NCI-H345 treated with DMSO at 0.1 percent for 48 hours (cell line): ENCODE results near the gene NTM.

Experiments used
- DNase-seq: peaks from one replicate; lab custom pipeline; 2025; ENCODE audit not compliant: unreplicated experiment; lab: John Stamatoyannopoulos, UW

NTM gene

GRCh38 chr11:131372234-131372962, 2.0 kb downstream of the NTM start:
- no peak for DNase-seq

DNA sequence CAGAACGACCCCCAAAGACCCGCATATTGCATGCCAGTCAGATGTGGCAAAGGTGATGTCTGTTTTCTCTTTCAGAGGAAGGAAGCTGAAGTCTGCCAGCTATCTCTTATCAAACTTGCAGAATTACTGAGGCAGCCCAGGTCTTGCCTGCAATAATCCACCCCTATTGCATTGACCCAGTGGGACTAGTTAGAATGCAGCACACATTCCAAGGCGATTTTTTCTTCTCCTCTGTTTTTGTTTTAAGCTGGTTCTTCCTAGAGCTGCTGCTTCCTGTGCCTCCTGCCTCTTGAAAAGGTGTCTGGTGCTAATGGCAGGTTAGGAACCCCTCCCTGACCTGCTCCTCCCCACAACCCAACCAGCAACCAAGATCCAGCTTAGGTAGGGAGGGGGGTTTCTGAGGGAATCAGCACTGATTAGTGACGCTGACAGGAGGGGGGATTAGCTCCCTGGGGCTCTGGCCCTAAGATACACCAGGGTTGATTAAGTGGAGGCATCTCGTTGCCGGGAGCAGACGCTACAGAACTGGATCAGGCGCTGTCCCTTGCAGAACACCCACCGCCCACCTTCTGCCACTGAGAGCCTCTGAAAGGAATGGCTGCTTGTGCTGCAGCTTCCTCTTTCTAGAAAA, 2.8 kb downstream of the NTM start:
- DNase-seq: no peak

- no peak for DNase-seq
These were observed 3.3 kb downstream of the NTM start for GRCh38 chr11:131373756-131374155.

GRCh38 chr11:131375421-131375820, 5.0 kb downstream of the NTM start:
- no peak for DNase-seq

DNA sequence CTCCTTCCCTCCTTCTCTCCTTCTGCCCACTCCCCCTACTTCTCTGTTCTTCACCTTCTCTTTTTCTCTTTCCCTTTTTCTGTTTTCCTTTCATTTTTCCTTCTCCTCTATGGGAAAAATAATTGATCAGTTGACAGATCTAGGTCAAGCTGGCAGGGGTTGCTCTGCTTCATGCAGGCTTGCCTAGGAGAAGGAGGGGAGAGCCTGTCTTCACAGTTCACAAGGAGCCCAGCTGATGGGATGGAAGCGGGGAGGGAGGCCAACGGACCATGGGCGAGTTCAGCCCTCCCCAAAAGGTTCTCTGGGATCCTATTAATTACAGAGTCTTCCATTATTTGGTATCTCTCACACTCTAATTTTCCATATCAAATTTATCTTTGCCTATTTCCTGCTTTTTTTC, 5.5 kb downstream of the NTM start:
- DNase-seq: no peak

DNA sequence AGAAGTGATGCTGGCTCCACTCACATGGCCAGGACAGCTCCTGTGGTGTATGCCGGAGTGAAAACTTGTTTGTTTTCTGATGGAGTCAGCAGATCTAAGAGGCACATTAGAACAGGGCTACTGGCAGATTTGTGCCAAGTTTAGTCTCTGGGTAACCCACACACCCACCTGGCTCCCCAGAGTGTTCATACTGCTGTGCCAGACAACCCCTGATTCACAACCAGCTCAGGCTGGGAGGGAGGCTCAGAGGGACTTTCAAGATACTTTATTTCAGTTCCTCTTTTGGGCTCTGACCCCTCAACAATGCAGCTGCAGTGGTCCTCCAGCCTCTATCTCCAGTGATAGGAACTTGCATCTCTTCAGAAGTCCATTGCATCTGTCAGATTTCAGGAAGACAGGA, 8.5 kb downstream of the NTM start:
- no peak for DNase-seq

DNA sequence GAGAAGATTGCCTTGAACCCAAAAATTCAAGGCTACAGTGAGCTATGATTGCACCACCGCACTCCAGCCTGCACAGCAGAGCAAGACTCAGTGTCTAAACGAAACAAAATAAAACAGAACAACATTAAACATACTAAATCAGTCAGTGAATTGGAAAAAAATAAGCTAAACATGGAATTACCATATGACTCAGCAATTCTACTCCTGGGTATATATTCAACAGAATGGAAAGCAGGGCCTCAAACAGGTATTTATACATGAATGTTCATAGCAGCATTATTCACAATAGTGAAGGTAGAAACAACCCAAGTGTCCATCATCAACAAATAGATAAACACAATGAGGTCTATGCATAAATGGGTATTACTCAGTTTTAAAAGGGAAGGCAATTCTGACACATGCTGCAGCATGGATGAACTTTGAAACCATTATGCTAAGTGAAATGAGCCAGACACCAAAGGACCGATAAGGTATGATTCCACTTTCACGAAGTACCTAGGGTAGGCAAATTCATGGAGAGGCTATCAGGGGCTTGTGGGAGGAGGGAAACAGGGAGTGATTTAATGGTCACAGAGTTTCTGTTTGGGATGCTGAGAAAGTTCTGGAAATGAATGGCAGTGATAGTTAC, 15.5 kb downstream of the NTM start:
- DNase-seq: no peak

DNA sequence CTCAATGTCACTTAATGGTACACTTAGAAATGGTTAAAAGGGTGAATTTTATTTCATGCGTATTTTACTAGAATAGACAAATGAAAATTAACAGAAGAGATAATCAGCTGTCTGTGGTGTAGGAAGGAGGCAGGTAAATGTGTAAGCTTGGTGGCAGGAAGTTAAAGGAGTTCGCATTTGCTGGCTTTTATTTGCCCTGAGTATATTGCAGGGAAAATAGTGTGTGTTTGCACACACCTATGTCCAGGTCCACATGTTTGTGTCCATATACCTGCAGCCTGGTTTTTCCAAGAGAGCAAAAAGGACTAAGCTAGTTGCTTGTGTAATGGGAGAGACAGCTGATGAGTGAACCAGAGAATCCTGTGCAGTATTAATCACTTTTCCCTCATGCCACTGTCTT, 16.0 kb downstream of the NTM start:
- DNase-seq: no peak

DNA sequence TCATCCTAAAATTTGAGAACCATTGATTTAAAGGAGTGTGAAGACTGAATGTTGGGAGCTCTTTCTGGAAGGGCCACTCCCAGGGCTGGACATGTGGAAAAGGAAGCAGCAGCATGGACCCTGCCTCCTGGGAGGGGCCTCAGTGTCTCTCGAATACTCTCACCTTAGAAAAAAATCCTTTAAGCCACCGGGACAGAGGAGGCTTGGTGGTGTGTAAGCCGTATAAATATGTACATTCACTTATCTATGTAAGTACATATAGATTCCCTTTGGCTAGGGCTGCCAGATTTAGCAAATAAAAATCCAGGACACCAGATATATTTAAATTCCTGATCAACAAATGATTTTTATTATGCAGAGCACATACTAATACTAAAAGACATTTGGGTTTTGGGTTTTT, 17.6 kb downstream of the NTM start:
- no peak for DNase-seq

DNA sequence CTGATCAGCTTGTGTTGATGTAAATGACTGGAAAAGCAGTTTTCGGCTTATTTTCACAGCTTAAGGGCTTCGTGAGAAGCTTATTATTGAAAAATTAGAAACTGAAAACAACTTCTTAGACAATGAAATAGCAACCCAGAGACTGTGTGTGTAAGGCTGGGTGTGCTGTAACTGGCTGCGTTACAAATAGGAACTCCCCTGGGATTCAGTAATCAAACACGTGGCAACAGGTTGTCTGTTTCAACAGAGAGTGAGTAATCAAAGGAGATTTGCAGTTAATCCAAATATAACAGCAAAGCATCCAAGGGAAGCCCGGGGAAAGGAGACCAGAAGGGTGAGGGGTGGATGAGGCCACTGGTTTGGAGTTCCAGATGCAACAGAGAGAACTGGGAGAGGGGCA, 19.2 kb downstream of the NTM start:
- DNase-seq: no peak

DNA sequence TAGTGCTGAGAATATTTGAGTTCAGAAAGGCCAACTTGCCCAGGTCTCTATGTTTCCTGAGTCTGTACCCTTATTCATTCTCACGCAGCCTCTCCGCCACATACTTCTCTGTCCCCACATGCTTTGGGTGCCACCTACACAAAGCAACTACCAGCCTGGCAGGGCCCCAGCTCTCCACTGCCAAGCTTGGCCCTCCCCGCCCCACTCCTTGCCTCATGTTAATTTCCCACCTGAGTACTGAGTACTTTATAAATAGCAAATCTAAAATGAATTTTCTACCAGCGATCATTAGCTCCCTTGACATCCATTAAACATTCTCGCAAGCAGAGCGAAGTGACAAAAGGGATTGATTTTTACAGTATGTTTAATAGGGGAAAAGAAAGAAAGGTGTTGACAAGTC, 20.8 kb downstream of the NTM start:
- no peak for DNase-seq

DNA sequence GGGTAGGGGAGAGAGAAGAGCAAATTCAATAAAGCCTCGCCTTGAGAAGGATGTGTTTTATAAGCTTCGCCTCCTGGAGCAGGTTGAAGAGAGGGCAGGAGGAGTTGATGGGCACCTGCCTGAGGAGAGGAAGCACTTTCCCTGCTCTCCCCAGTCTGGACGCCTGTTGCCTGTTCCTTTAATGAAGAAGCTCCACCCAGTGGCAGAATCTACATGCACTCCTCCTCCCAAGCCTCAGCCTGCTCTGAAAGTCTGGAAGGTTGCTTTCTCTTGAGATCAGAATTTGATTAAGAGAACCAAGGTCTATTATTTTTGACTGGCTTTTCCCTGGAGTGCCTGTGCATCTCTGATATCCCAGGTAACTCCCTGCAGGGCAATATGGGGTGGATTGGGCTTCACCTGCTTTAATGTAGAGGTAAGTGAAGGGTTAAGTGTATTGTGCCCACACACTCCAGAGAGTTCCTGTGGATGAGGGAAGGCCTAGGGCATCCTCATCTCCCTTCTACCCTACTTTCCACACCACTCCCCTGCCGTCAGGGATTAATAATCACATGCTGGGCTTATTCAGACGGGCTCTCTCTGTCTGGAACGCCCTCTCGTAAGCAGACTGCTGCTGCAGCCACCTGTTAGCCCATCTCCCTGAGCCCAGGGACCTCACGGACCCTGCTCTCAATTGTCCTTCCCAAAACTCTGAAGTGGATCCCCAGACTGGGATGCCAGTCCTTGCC, 22.3 kb downstream of the NTM start:
- DNase-seq: no peak

- DNase-seq: no peak
These were observed 23.3 kb downstream of the NTM start for GRCh38 chr11:131393691-131394090.

DNA sequence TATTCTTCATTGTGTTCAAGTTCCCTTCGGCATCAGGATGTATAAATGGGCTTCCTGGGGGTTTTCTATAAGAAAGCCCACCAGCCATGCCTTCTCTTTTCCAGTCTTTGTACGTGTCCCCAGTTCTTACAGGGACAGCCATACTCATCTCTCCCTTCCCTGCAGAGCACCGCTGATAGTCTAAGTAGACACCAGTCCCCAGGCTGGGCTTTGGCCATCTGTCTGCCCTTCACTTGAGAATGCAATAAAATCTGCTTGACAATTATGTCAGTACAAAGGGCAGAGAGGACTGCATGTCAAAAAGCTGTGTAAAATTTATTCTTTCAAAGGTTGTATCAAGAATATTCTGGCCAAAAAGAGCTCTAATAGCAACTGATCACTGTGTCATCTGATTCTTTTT, 27.3 kb downstream of the NTM start:
- no peak for DNase-seq

- DNase-seq: no peak
These were observed 31.6 kb downstream of the NTM start for GRCh38 chr11:131402040-131402439.

GRCh38 chr11:131404010-131404409, 33.6 kb downstream of the NTM start:
- DNase-seq: no peak

DNA sequence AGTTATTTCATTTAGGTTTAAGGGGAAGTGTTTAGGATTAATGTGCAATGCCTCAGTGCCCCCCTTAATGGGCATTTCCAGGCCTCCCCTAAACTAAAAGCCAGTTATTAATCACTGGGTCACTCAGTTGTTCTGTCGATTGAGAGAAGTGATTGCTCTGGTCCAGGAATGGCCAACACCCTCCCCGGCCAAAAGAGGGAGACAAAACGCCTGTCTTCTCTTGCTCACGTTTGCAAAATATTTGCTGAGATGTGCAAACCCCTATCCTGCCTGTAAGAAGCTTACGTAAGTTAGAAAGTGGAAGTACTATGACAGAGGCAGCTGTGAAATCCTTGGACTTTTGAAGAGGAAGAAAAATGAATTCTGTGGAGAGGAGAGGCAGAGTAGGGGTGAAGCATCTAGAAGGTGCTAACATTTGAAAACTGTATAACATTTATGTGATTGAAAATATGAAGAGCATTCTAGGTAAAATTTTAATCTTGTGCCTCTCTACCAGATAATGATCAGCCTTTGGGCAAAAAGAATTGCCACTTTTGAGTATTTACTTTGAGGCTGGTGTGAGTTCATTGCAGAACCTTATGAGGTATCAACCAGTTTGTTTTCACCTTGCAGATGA, 37.7 kb downstream of the NTM start:
- no peak for DNase-seq

DNA sequence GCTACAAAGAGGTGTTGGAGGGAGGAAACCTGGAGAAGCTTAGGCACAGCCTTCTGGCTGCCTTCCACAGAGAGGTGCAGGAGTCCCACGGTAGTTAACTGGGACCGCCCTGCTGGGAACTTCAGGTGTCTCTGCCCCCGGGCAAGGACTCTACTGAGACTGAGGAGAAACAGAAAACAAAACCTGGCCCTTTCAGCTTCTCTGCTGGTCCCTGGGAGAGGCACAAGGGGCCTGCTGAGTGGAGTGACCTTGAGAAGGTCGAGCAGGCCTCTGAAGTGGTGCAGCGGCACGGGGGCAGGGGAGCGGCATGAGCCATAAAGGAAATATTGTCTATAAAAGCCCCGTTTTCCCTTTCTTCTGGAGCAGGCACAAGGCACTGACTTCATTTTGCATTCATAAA, 38.9 kb downstream of the NTM start:
- DNase-seq: no peak

DNA sequence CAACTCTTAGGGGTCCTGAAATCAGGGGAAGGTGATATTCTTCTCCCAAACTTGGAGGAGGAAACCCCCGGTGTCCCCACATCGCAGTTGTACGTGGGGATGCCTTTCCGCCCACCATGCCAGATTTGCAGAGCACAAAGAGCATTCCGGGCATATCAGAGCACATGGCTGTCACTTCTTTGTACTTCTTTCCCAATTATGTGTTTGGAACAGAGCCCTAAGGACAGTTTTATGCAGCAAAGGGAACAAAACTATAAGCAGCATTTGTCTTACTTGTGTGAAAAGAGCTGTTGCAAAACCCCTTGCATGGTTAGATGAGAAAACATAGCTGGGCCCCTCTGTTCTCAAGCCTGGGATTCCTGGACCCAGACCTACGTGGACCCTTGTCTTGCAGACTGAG, 41.2 kb downstream of the NTM start:
- DNase-seq: no peak

DNA sequence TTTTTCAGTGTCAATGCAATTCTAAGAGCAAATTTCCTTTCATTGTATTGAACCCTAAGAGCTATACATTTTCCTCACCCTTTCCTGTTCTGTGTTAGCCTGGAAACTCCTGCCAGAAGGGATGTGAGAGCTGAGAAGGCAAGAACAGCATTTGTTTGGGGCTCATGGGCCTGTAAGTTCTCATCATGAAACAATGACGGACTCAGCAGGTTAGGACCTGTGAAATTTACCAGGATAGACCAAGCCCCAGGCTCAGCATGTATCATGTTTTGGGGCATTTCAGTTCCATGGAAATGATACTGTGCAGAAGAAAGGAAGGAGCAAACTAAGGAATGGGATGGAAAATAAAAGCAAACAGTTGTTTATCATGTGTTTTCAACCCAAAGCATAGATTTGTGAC, 41.6 kb downstream of the NTM start:
- no peak for DNase-seq

- DNase-seq: no peak
These were observed 42.8 kb downstream of the NTM start for GRCh38 chr11:131413217-131413616.

DNA sequence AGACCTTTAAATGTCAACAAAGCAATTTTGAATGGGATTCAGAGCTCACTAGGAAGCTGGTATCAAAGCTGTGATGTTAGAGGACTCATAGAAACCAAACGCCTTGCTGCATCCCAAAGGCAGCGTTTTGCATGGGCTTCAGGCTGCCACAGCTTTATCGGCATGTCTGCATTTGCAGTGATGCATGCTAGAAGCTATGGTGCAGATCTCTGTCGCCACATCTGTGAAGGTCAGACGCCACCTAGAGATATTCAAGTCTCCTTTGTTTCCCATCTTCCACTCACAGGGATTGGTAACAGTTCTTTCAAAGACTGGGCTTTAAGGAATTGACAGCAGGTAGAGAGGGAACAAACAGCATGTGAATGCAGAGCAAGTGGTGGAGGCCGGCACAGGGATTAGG, 47.8 kb downstream of the NTM start:
- DNase-seq: no peak
